Vagina (tissue), 2 donors: Measurements from ENCODE around the gene SMCHD1. TPM values are rescaled to one million over a fixed set of nuclear protein-coding genes. Genes with fewer than 3 reads are reported as not detected.

Source experiments
- DNase-seq, 2 donors: peaks; one replicate each; pipeline ENCODE4 v3.0.0-alpha.2; 2017; ENCODE audit errors: extremely low spot score in 2 of 2
- H3K27ac ChIP-seq: fragments of 200-600 bp; sonication (generic); one replicate; pipeline ENCODE4 v1.5.1; 2019
- H3K27me3 ChIP-seq: fragments of 200-600 bp; sonication (generic); one replicate; pipeline ENCODE4 v1.5.1; 2019
- H3K36me3 ChIP-seq, 2 donors: fragments of 200-600 bp; sonication (generic); one replicate each; pipeline ENCODE4 v1.5.1; 2017 to 2019
- H3K4me1 ChIP-seq: fragments of 200-600 bp; sonication (generic); one replicate; pipeline ENCODE4 v1.5.1; 2019
- H3K4me3 ChIP-seq, 2 donors: fragments of 200-600 bp; sonication (generic); 1 replicate in 1 of 2; 2 replicates in 1 of 2; pipeline ENCODE4 v1.5.1; 2016 to 2019
- H3K9me3 ChIP-seq: fragments of 200-600 bp; sonication (generic); one replicate; pipeline ENCODE4 v1.5.1; 2019
- POLR2A ChIP-seq, 2 donors: fragments of 450-650 bp; IDR thresholded peaks; one replicate each; pipeline ENCODE4 v1.6.1; 2017; ENCODE audit warnings: antibody characterized with exemption in 2 of 2, mild to moderate bottlenecking in 2 of 2, moderate library complexity in 2 of 2
- POLR2AphosphoS5 ChIP-seq, 2 donors: sonication (generic); formaldehyde crosslinking; IDR thresholded peaks; one replicate each; pipeline ENCODE4 v1.9.0; 2017; ENCODE audit warnings: antibody characterized with exemption in 2 of 2, mild to moderate bottlenecking in 2 of 2, low read depth in 1 of 2; ENCODE audit not compliant: insufficient read depth in 1 of 2
- intact Hi-C: fragments of 100-400 bp; cut with DNase I; formaldehyde crosslinking; loops from one replicate; pipeline ENCODE4 v1.15.1; 2023
- total RNA-seq: library from RNA; depleted of rRNA; stranded (reverse); fragments of >200 nt; gene quantifications from one replicate; pipeline ENCODE4 v1.2.3, GENCODE V29; 2016
- TF ChIP-seq, protein P1 (sequence below), 3 experiments: fragments of 450-650 bp in 2 of 3; fragments of 200-600 bp in 1 of 3; sonication (generic) in 1 of 3; IDR thresholded peaks; one replicate each; pipeline ENCODE4 v1.5.1; 2017 to 2019; ENCODE audit warnings: antibody characterized with exemption in 3 of 3, mild to moderate bottlenecking in 2 of 3, moderate library complexity in 2 of 3

The SMCHD1 gene
- total RNA-seq, 1 donor from 2014 or later = 62.4 TPM

GRCh38 chr18:2651981-2652380 is 3.5 kb upstream of the SMCHD1 start:
- Histone ChIP-seq H3K27me3 (no peaks in the 10 kb centered on the region), H3K4me1 (no peaks in the 10 kb centered on the region), H3K9me3 (no peaks in the 10 kb centered on the region), H3K36me3 (no peaks in the 10 kb centered on the region), H3K4me3 (no peak overlapping the region), H3K27ac (no peak overlapping the region)
- TF ChIP-seq, protein P1, sequence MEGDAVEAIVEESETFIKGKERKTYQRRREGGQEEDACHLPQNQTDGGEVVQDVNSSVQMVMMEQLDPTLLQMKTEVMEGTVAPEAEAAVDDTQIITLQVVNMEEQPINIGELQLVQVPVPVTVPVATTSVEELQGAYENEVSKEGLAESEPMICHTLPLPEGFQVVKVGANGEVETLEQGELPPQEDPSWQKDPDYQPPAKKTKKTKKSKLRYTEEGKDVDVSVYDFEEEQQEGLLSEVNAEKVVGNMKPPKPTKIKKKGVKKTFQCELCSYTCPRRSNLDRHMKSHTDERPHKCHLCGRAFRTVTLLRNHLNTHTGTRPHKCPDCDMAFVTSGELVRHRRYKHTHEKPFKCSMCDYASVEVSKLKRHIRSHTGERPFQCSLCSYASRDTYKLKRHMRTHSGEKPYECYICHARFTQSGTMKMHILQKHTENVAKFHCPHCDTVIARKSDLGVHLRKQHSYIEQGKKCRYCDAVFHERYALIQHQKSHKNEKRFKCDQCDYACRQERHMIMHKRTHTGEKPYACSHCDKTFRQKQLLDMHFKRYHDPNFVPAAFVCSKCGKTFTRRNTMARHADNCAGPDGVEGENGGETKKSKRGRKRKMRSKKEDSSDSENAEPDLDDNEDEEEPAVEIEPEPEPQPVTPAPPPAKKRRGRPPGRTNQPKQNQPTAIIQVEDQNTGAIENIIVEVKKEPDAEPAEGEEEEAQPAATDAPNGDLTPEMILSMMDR (IDR thresholded peaks at IDR 0.05) = no peak
- TF ChIP-seq POLR2AphosphoS5 (IDR thresholded peaks at IDR 0.05; ENCODE audit: insufficient read depth in 1 of 2, low read depth in 1 of 2) (no peak), POLR2A (IDR thresholded peaks at IDR 0.05) (no peak)
- no peak for DNase-seq
- intact Hi-C loops = no loop called here

DNA sequence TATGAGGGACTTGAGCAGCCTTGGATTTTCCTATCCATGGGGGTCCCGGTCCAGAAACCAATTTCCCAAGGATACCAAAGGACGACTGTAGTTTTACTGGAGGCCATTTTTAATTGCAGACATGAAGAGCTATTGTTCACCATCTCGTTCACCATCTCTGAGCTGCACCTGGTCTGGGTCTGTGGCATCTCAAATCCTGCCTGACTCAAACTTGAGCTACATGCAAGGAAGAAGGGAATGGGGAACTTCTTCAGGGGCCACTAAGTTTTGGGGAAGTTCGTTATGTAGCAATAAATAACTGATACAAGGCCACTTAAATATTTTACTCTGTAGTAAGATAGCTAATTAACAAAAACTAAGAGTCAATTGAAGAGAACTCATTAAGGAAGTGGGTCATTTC is 2.1 kb upstream of the SMCHD1 start:
- intact Hi-C loops = no loop called here
- DNase-seq = no peak
- H3K9me3 ChIP-seq = no peaks in the 10 kb centered on the region
- no peak overlapping the region for H3K27ac ChIP-seq
- H3K4me3 ChIP-seq = no peak overlapping the region
- H3K36me3 ChIP-seq = no peaks in the 10 kb centered on the region
- peaks cover 13% of the 10 kb centered on the region for H3K4me1 ChIP-seq
- H3K27me3 ChIP-seq = no peaks in the 10 kb centered on the region
- TF ChIP-seq POLR2AphosphoS5 (IDR thresholded peaks at IDR 0.05; ENCODE audit: insufficient read depth in 1 of 2, low read depth in 1 of 2) (no peak), POLR2A (IDR thresholded peaks at IDR 0.05) (no peak)
- TF ChIP-seq, protein P1 (IDR thresholded peaks at IDR 0.05) = no peak

DNA sequence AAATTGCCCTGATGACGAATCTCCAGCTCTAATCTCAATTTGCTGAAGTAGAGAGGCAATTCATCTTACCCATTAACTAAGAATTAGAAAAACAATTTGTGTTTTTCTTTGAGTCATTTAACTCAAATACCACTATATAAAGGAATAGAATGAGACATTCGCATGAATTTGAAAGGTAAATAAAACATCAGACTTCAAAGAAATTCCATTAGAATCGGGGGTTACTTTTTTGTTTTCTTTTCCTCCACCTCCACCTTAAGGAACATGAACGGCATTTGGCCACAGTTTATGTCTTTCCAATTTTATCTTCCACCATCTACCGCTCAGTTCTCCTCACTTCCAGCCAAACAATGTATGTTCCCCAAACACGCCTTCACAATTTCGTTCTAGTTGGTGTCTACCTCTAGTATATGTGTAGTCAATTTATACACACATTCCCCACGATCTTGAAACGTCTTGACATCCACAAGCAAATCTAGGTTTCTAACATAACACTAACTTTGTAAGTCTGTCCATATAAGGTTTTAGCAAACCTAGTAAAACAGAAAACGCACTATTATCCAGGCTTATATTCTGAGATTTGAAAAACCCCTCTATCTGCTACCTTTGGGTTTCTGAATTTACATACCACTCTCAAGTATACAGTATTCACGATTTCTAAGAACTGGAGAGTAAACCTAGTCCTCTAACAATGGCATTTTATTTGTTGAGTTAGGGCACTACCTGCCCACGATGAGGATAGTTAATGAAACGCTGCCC is 1.2 kb upstream of the SMCHD1 start:
- H3K27me3 ChIP-seq = no peaks in the 10 kb centered on the region
- peak overlapping the region; percentile 73 to 98 for H3K4me3 ChIP-seq
- H3K9me3 ChIP-seq = no peaks in the 10 kb centered on the region
- peaks cover 20% of the 10 kb centered on the region for H3K4me1 ChIP-seq
- no peaks in the 10 kb centered on the region for H3K36me3 ChIP-seq
- no peak for DNase-seq
- TF ChIP-seq, protein P1 (IDR thresholded peaks at IDR 0.05) = no peak
- peak in 1 of 2 donors; percentile 5 for TF ChIP-seq POLR2AphosphoS5 (IDR thresholded peaks at IDR 0.05; ENCODE audit: insufficient read depth in 1 of 2, low read depth in 1 of 2)
- intact Hi-C loops = no loop called here
- peak overlapping the region; percentile 99 for H3K27ac ChIP-seq

DNA sequence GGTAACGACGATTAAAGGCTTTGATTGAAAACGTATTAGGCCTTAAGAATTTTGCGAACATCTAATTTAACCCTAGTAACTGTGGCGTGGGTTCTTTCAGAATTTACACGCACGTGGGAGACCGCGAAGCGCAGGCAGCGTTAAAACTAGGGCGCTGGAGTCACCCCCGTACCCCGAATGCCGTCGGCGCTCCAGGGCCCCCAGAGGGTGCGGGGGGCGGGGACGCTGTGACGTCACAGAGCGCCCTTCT is 673 bp upstream of the SMCHD1 start:
- intact Hi-C loops = loop anchor here (5.0 kb wide), 1 partner anchor 83 kb away; the partner anchor contains the start of genes METTL4 and NDC80
- peak overlapping the region; percentile 73 to 98 for H3K4me3 ChIP-seq
- TF ChIP-seq POLR2AphosphoS5 (IDR thresholded peaks at IDR 0.05; ENCODE audit: insufficient read depth in 1 of 2, low read depth in 1 of 2) (no peak), POLR2A (IDR thresholded peaks at IDR 0.05) (no peak)
- TF ChIP-seq, protein P1 (IDR thresholded peaks at IDR 0.05) = no peak
- no peaks in the 10 kb centered on the region for H3K36me3 ChIP-seq
- no peaks in the 10 kb centered on the region for H3K9me3 ChIP-seq
- H3K4me1 ChIP-seq = peaks cover 25% of the 10 kb centered on the region
- no peaks in the 10 kb centered on the region for H3K27me3 ChIP-seq
- peak overlapping the region; percentile 99 for H3K27ac ChIP-seq
- no peak for DNase-seq

DNA sequence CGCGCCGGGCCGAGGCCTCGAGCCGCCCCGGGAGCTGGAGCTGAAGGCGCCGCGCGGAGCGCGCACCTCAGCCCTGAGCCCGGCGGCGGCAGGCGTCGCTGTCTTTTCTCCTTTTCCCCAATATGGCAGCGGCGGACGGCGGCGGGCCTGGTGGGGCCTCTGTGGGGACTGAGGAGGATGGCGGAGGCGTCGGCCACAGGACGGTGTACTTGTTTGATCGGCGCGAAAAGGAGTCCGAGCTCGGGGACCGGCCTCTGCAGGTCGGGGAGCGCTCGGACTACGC is 369 bp downstream of the SMCHD1 start:
- H3K27ac ChIP-seq = peak overlapping the region; percentile 99
- intact Hi-C loops = loop anchor here (5.0 kb wide), 1 partner anchor 84 kb away; the partner anchor contains the start of genes METTL4 and NDC80
- H3K9me3 ChIP-seq = no peaks in the 10 kb centered on the region
- no peaks in the 10 kb centered on the region for H3K36me3 ChIP-seq
- DNase-seq = no peak
- H3K27me3 ChIP-seq = no peaks in the 10 kb centered on the region
- H3K4me3 ChIP-seq = peak overlapping the region; percentile 73 to 98
- TF ChIP-seq, protein P1 (IDR thresholded peaks at IDR 0.05) = no peak
- TF ChIP-seq POLR2A (IDR thresholded peaks at IDR 0.05) (no peak), POLR2AphosphoS5 (IDR thresholded peaks at IDR 0.05; ENCODE audit: insufficient read depth in 1 of 2, low read depth in 1 of 2) (no peak)
- H3K4me1 ChIP-seq = peaks cover 28% of the 10 kb centered on the region
